Activated CD4-positive, alpha-beta memory T cell treated with anti-CD3 and anti-CD28 coated beads, Interleukin-2, amount 10 ng/mL, durations not matched to agents 7 days and 5 days (primary cell): ENCODE measurements around the gene DCLK1. TPM values are rescaled to one million over a fixed set of nuclear protein-coding genes. Genes with fewer than 3 reads are reported as not detected.

Source experiments
- CTCF ChIA-PET: fragments of 350-600 bp; sonication (Branson Sonifier 250); formaldehyde crosslinking; loops from one replicate; lab custom pipeline; 2021; ENCODE audit warnings: antibody characterized with exemption, inconsistent platforms; lab: Charles Lee
- POLR2A ChIA-PET: fragments of 350-600 bp; sonication (Branson Sonifier 250); formaldehyde crosslinking; loops from one replicate; lab custom pipeline; 2021; ENCODE audit warnings: antibody characterized with exemption; lab: Charles Lee
- DNase-seq: peaks from one replicate; pipeline ENCODE4 v3.0.0-alpha.2; 2020
- H3K27ac Mint-ChIP-seq: one replicate; pipeline ENCODE4 v1.8.0; 2021; ENCODE audit warnings: mild to moderate bottlenecking, mixed read lengths
- H3K27me3 Mint-ChIP-seq: one replicate; pipeline ENCODE4 v1.8.0; 2021; ENCODE audit warnings: mixed read lengths
- H3K36me3 Mint-ChIP-seq: one replicate; pipeline ENCODE4 v1.8.0; 2021; ENCODE audit warnings: low read depth, mixed read lengths
- H3K4me1 Mint-ChIP-seq: one replicate; pipeline ENCODE4 v1.8.0; 2021; ENCODE audit warnings: mixed read lengths
- H3K4me3 Mint-ChIP-seq: one replicate; pipeline ENCODE4 v1.8.0; 2021; ENCODE audit warnings: mild to moderate bottlenecking, mixed read lengths
- H3K9me3 Mint-ChIP-seq: one replicate; pipeline ENCODE4 v1.8.0; 2021; ENCODE audit warnings: mixed read lengths
- total RNA-seq, 2 experiments: library from RNA; stranded (reverse); gene quantifications; one replicate each; pipeline ENCODE4 v1.2.3, GENCODE V29; 2021

DCLK1 gene
- total RNA-seq, 2 experiments from 2014 or later, result not detected

GRCh38 chr13:35925669-35926068 lies 205.5 kb downstream of the DCLK1 start:
- CTCF ChIA-PET, result no interaction called here
- no peaks in the 10 kb centered on the region for H3K27me3 Mint-ChIP-seq
- H3K36me3 Mint-ChIP-seq, result no peaks in the 10 kb centered on the region
- H3K9me3 Mint-ChIP-seq, result no peaks in the 10 kb centered on the region
- no peak for DNase-seq
- POLR2A ChIA-PET, result no interaction called here
- no peak overlapping the region for H3K4me3 Mint-ChIP-seq
- H3K4me1 Mint-ChIP-seq, result no peaks in the 10 kb centered on the region
- no peak overlapping the region for H3K27ac Mint-ChIP-seq

GRCh38 chr13:35923347-35923746 lies 207.8 kb downstream of the DCLK1 start:
- POLR2A ChIA-PET, result no interaction called here
- no peak for DNase-seq
- H3K4me1 Mint-ChIP-seq, result no peaks in the 10 kb centered on the region
- no peak overlapping the region for H3K27ac Mint-ChIP-seq
- no peaks in the 10 kb centered on the region for H3K27me3 Mint-ChIP-seq
- H3K9me3 Mint-ChIP-seq, result no peaks in the 10 kb centered on the region
- CTCF ChIA-PET, result no interaction called here
- no peaks in the 10 kb centered on the region for H3K36me3 Mint-ChIP-seq
- H3K4me3 Mint-ChIP-seq, result no peak overlapping the region

GRCh38 chr13:35920816-35921215 lies 210.4 kb downstream of the DCLK1 start:
- CTCF ChIA-PET, result no interaction called here
- H3K27me3 Mint-ChIP-seq, result no peaks in the 10 kb centered on the region
- no peak for DNase-seq
- POLR2A ChIA-PET, result no interaction called here
- no peak overlapping the region for H3K27ac Mint-ChIP-seq
- H3K9me3 Mint-ChIP-seq, result no peaks in the 10 kb centered on the region
- H3K4me1 Mint-ChIP-seq, result no peaks in the 10 kb centered on the region
- H3K4me3 Mint-ChIP-seq, result no peak overlapping the region
- no peaks in the 10 kb centered on the region for H3K36me3 Mint-ChIP-seq

GRCh38 chr13:35917942-35918645 lies 213.1 kb downstream of the DCLK1 start:
- no peaks in the 10 kb centered on the region for H3K27me3 Mint-ChIP-seq
- H3K27ac Mint-ChIP-seq, result no peak overlapping the region
- POLR2A ChIA-PET, result no interaction called here
- H3K4me3 Mint-ChIP-seq, result no peak overlapping the region
- H3K36me3 Mint-ChIP-seq, result no peaks in the 10 kb centered on the region
- CTCF ChIA-PET, result no interaction called here
- no peak for DNase-seq
- no peaks in the 10 kb centered on the region for H3K4me1 Mint-ChIP-seq
- no peaks in the 10 kb centered on the region for H3K9me3 Mint-ChIP-seq

- ChIA-PET POLR2A (no interaction called here), CTCF (no interaction called here)
- H3K4me1 Mint-ChIP-seq, result no peaks in the 10 kb centered on the region
- H3K36me3 Mint-ChIP-seq, result no peaks in the 10 kb centered on the region
- H3K27ac Mint-ChIP-seq, result no peak overlapping the region
- H3K27me3 Mint-ChIP-seq, result no peaks in the 10 kb centered on the region
- no peak for DNase-seq
- H3K4me3 Mint-ChIP-seq, result no peak overlapping the region
- H3K9me3 Mint-ChIP-seq, result no peaks in the 10 kb centered on the region
These were observed 213.8 kb downstream of the DCLK1 start for GRCh38 chr13:35917252-35917941.

GRCh38 chr13:35916146-35916545 lies 215.0 kb downstream of the DCLK1 start:
- DNase-seq, result no peak
- ChIA-PET CTCF (no interaction called here), POLR2A (no interaction called here)
- Mint-ChIP-seq H3K9me3 (no peaks in the 10 kb centered on the region), H3K4me1 (no peaks in the 10 kb centered on the region), H3K4me3 (no peak overlapping the region), H3K36me3 (no peaks in the 10 kb centered on the region), H3K27me3 (no peaks in the 10 kb centered on the region), H3K27ac (no peak overlapping the region)

- no peak overlapping the region for H3K4me3 Mint-ChIP-seq
- no peaks in the 10 kb centered on the region for H3K9me3 Mint-ChIP-seq
- CTCF ChIA-PET, result no interaction called here
- no peaks in the 10 kb centered on the region for H3K36me3 Mint-ChIP-seq
- no peaks in the 10 kb centered on the region for H3K4me1 Mint-ChIP-seq
- POLR2A ChIA-PET, result no interaction called here
- no peak overlapping the region for H3K27ac Mint-ChIP-seq
- no peaks in the 10 kb centered on the region for H3K27me3 Mint-ChIP-seq
- no peak for DNase-seq
These were observed 216.5 kb downstream of the DCLK1 start for GRCh38 chr13:35914662-35915061.

GRCh38 chr13:35912841-35913240 lies 218.3 kb downstream of the DCLK1 start:
- CTCF ChIA-PET, result no interaction called here
- no peak for DNase-seq
- POLR2A ChIA-PET, result no interaction called here
- no peak overlapping the region for H3K4me3 Mint-ChIP-seq
- no peaks in the 10 kb centered on the region for H3K9me3 Mint-ChIP-seq
- no peaks in the 10 kb centered on the region for H3K4me1 Mint-ChIP-seq
- no peak overlapping the region for H3K27ac Mint-ChIP-seq
- H3K27me3 Mint-ChIP-seq, result no peaks in the 10 kb centered on the region
- H3K36me3 Mint-ChIP-seq, result no peaks in the 10 kb centered on the region

- Mint-ChIP-seq H3K4me3 (no peak overlapping the region), H3K27me3 (no peaks in the 10 kb centered on the region), H3K9me3 (no peaks in the 10 kb centered on the region), H3K27ac (no peak overlapping the region), H3K36me3 (no peaks in the 10 kb centered on the region), H3K4me1 (no peaks in the 10 kb centered on the region)
- ChIA-PET POLR2A (no interaction called here), CTCF (no interaction called here)
- DNase-seq, result no peak
These were observed 221.2 kb downstream of the DCLK1 start for GRCh38 chr13:35909837-35910540.

GRCh38 chr13:35909091-35909490 lies 222.1 kb downstream of the DCLK1 start:
- Mint-ChIP-seq H3K27ac (no peak overlapping the region), H3K9me3 (no peaks in the 10 kb centered on the region), H3K4me1 (no peaks in the 10 kb centered on the region), H3K36me3 (no peaks in the 10 kb centered on the region), H3K27me3 (no peaks in the 10 kb centered on the region), H3K4me3 (no peak overlapping the region)
- ChIA-PET POLR2A (no interaction called here), CTCF (no interaction called here)
- DNase-seq, result no peak

GRCh38 chr13:35908226-35908625 lies 223.0 kb downstream of the DCLK1 start:
- CTCF ChIA-PET, result no interaction called here
- Mint-ChIP-seq H3K4me1 (no peaks in the 10 kb centered on the region), H3K27me3 (no peaks in the 10 kb centered on the region), H3K36me3 (no peaks in the 10 kb centered on the region), H3K9me3 (no peaks in the 10 kb centered on the region), H3K4me3 (no peak overlapping the region), H3K27ac (no peak overlapping the region)
- no peak for DNase-seq
- POLR2A ChIA-PET, result no interaction called here

GRCh38 chr13:35906636-35907035 lies 224.5 kb downstream of the DCLK1 start:
- ChIA-PET CTCF (no interaction called here), POLR2A (no interaction called here)
- Mint-ChIP-seq H3K36me3 (no peaks in the 10 kb centered on the region), H3K9me3 (no peaks in the 10 kb centered on the region), H3K4me1 (no peaks in the 10 kb centered on the region), H3K27me3 (no peaks in the 10 kb centered on the region), H3K27ac (no peak overlapping the region), H3K4me3 (no peak overlapping the region)
- no peak for DNase-seq

GRCh38 chr13:35903075-35903474 lies 228.1 kb downstream of the DCLK1 start:
- Mint-ChIP-seq H3K27ac (no peak overlapping the region), H3K4me3 (no peak overlapping the region), H3K36me3 (no peaks in the 10 kb centered on the region), H3K4me1 (no peaks in the 10 kb centered on the region), H3K9me3 (no peaks in the 10 kb centered on the region), H3K27me3 (no peaks in the 10 kb centered on the region)
- POLR2A ChIA-PET, result no interaction called here
- CTCF ChIA-PET, result no interaction called here
- no peak for DNase-seq
